K562 (cell line): Measurements from ENCODE around the gene CHCHD10. TPM values are rescaled to one million over a fixed set of nuclear protein-coding genes. Genes with fewer than 3 reads are reported as not detected.
A peak's percentile ranks its signal among the peaks of the same experiment; 100 is the strongest.

Source experiments
- ARID3A ChIP-seq: IDR thresholded peaks from 2 replicates; pipeline ENCODE4 v1.6.1; 2012; ENCODE audit warnings: low read depth, low read length, improper control_type of control experiment, borderline replicate concordance
- ATF6 ChIP-seq: sonication (generic); formaldehyde crosslinking; IDR thresholded peaks from 2 replicates; pipeline ENCODE4 v1.4.0; 2020; ENCODE audit warnings: mild to moderate bottlenecking, missing genetic modification reagents
- CHD2 ChIP-seq: IDR thresholded peaks from 2 replicates; pipeline ENCODE4 v1.6.1; 2011; ENCODE audit warnings: low read depth, low read length
- CREB1 ChIP-seq, 2 experiments: sonication (generic) in 1 of 2; formaldehyde crosslinking in 1 of 2; IDR thresholded peaks; 2 replicates each; pipeline versions ENCODE4 v1.6.1 to v1.8.0; 2012 to 2022; ENCODE audit warnings: inconsistent platforms in 1 of 2, mild to moderate bottlenecking in 1 of 2, missing genetic modification reagents in 1 of 2, moderate library complexity in 1 of 2
- DDX20 ChIP-seq: fragments of 450-650 bp; IDR thresholded peaks from 2 replicates; pipeline ENCODE4 v1.6.1; 2016; ENCODE audit warnings: missing genetic modification characterization, low read depth, mild to moderate bottlenecking, missing compliant biosample characterization, moderate library complexity
- HNRNPLL ChIP-seq: fragments of 200-400 bp; formaldehyde crosslinking; IDR thresholded peaks from 2 replicates; pipeline ENCODE4 v1.6.1; 2017; ENCODE audit warnings: low read length, low read depth, mild to moderate bottlenecking; ENCODE audit not compliant: poor library complexity, severe bottlenecking
- PHF21A ChIP-seq: fragments of 450-650 bp; IDR thresholded peaks from 2 replicates; pipeline ENCODE4 v1.6.1; 2017; ENCODE audit warnings: low read depth, borderline replicate concordance
- ZBTB7A ChIP-seq: IDR thresholded peaks from 2 replicates; pipeline ENCODE4 v1.6.1; 2011; ENCODE audit warnings: low read depth, mild to moderate bottlenecking, low read length, moderate library complexity, borderline replicate concordance; ENCODE audit not compliant: control insufficient read depth
- polyA plus RNA-seq, 8 experiments: library from polyadenylated mRNA; depleted of rRNA in 4 of 8; stranded (reverse) in 5 of 8; unstranded in 3 of 8; fragments of >200 nt; fragmentation: Nextera tagmentation in 2 of 8; fragmentation: Illumina TruSeq in 1 of 8; extraction: Ambion mirVana in 2 of 8; extraction: Trizol in 1 of 8; gene quantifications; 2 replicates each; pipeline versions ENCODE4 v1.2.1 to v1.2.3, GENCODE V29; 2011 to 2014; ENCODE audit warnings: inconsistent platforms in 1 of 8, missing spikeins in 1 of 8
- total RNA-seq, 7 experiments: library from RNA; depleted of rRNA in 6 of 7; stranded (reverse); fragments of >200 nt in 6 of 7; fragmentation: Illumina TruSeq in 2 of 7; extraction: Trizol in 2 of 7; gene quantifications; 2 replicates each; pipeline versions ENCODE4 v1.2.1 to v1.2.3, GENCODE V29; 2011 to 2021; ENCODE audit warnings: low replicate concordance in 1 of 7
- TF ChIP-seq, protein P1 (sequence below), 2 experiments: fragments of 450-650 bp in 1 of 2; IDR thresholded peaks; 2 replicates each; pipeline ENCODE4 v1.6.1; 2011 to 2017; ENCODE audit warnings: low read depth in 2 of 2, antibody characterized with exemption in 1 of 2, borderline replicate concordance in 1 of 2, low read length in 1 of 2, mild to moderate bottlenecking in 1 of 2, mixed read lengths in 1 of 2; ENCODE audit not compliant: control insufficient read depth in 1 of 2

CHCHD10 gene
- total and polyA plus RNA-seq, 9 of the 15 experiments (the other 6 are each of a cell fraction or from before 2014, with no cell fraction given), result 15.2 to 292 (median 102) TPM

DNA sequence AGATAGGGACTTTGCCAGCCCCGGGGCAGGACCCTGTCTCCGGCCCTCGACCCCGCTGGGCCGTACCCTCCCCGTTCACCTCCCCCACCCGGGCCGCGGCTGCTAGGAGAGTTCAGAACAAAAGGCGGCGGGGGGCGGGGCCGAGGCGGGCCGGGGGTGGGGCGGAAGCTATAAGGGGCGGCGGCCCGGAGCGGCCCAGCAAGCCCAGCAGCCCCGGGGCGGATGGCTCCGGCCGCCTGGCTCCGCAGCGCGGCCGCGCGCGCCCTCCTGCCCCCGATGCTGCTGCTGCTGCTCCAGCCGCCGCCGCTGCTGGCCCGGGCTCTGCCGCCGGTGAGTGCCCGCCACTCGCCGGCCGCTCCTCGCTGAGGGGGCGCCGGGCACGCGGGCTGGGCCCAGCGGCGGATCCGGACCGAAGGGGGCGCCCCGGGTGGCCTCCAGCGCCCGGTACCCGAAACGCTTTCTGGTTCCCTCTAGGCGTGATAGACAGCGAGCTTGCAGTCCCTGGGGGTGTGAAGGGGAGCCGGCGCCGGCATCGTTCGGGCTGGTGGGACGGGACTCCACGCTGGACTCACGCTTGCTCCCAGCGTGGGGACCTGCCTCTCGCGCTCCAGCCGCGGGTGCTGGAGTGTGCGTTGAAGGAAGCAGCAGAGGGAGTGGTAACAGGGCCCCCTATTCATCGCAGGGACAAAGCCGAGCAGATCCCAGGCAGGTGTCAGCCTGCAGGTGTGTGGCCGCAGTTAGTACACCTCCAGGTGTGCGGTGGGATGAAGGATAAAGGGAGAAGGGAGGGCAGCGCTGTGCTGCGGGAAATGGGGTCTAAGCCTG is 5.1 kb upstream of the CHCHD10 start, which contains the start of gene MMP11 (continued):
- TF ChIP-seq DDX20 (tag) (no peak), CHD2 (no peak), ARID3A (no peak), ATF6 (CRISPR knock-in tag) (no peak), CREB1 (IDR thresholded peaks at IDR 0.05) (no peak), CREB1 (CRISPR knock-in tag; IDR thresholded peaks at IDR 0.05) (no peak), HNRNPLL (no peak), PHF21A (no peak), ZBTB7A (0 out of 2 replicates have a peak, but pooled peaks have one; percentile 8)
- TF ChIP-seq, protein P1, sequence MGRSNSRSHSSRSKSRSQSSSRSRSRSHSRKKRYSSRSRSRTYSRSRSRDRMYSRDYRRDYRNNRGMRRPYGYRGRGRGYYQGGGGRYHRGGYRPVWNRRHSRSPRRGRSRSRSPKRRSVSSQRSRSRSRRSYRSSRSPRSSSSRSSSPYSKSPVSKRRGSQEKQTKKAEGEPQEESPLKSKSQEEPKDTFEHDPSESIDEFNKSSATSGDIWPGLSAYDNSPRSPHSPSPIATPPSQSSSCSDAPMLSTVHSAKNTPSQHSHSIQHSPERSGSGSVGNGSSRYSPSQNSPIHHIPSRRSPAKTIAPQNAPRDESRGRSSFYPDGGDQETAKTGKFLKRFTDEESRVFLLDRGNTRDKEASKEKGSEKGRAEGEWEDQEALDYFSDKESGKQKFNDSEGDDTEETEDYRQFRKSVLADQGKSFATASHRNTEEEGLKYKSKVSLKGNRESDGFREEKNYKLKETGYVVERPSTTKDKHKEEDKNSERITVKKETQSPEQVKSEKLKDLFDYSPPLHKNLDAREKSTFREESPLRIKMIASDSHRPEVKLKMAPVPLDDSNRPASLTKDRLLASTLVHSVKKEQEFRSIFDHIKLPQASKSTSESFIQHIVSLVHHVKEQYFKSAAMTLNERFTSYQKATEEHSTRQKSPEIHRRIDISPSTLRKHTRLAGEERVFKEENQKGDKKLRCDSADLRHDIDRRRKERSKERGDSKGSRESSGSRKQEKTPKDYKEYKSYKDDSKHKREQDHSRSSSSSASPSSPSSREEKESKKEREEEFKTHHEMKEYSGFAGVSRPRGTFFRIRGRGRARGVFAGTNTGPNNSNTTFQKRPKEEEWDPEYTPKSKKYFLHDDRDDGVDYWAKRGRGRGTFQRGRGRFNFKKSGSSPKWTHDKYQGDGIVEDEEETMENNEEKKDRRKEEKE (IDR thresholded peaks at IDR 0.05; ENCODE audit: borderline replicate concordance in 1 of 2, control insufficient read depth in 1 of 2, low read depth in 2 of 2, low read length in 1 of 2), result no peak
